ENCODE data around the gene CGB8.
A peak's percentile ranks its signal among the peaks of the same experiment; 100 is the strongest.

Gene CGB8

GRCh38 chr19:49004964-49005614 lies 43.8 kb downstream of the CGB8 start:
- POLR2A ChIA-PET: no interaction called here
- DNase-seq (ENCODE audit: extremely low spot score): no peak
- TF ChIP-seq ARNT (IDR thresholded peaks at IDR 0.05) (no peak), ZNF384 (IDR thresholded peaks at IDR 0.05) (no peak), HDGF (IDR thresholded peaks at IDR 0.05; ENCODE audit: borderline replicate concordance) (no peak), BHLHE40 (IDR thresholded peaks at IDR 0.05; ENCODE audit: borderline replicate concordance) (no peak), CTBP1 (IDR thresholded peaks at IDR 0.05; ENCODE audit: borderline replicate concordance) (no peak), ELF4 (IDR thresholded peaks at IDR 0.05) (no peak), L3MBTL2 (conservative IDR thresholded peaks at IDR 0.05) (no peak), FOXM1 (IDR thresholded peaks at IDR 0.05; ENCODE audit: borderline replicate concordance) (no peak), SUZ12 (IDR thresholded peaks at IDR 0.05) (no peak), PKNOX1 (IDR thresholded peaks at IDR 0.05) (no peak), FOXK2 (IDR thresholded peaks at IDR 0.05) (no peak)
- CTCF ChIA-PET: no interaction called here

- POLR2A ChIA-PET: no interaction called here
Measured at GRCh38 chr19:49004133-49004532, 44.8 kb downstream of the CGB8 start.

GRCh38 chr19:48999481-49000325 lies 49.2 kb downstream of the CGB8 start:
- POLR2A ChIA-PET: interaction anchor here (0.7 to 1.2 kb wide), 3 partner anchors 9 to 66 kb away, joined by 3 to 4 read pairs (median 3); no protein-coding TSS in a partner anchor

More at GRCh38 chr19:49004133-49004532, 44.8 kb downstream of the CGB8 start:
- TF ChIP-seq ZNF384 (IDR thresholded peaks at IDR 0.05) (no peak), SP1 (IDR thresholded peaks at IDR 0.05) (no peak), PKNOX1 (IDR thresholded peaks at IDR 0.05) (no peak), FOXK2 (IDR thresholded peaks at IDR 0.05) (no peak), ARNT (IDR thresholded peaks at IDR 0.05) (no peak), BHLHE40 (IDR thresholded peaks at IDR 0.05; ENCODE audit: borderline replicate concordance) (no peak), LEF1 (IDR thresholded peaks at IDR 0.05; ENCODE audit: borderline replicate concordance) (no peak), FOXM1 (IDR thresholded peaks at IDR 0.05; ENCODE audit: borderline replicate concordance) (no peak), TARDBP (IDR thresholded peaks at IDR 0.05) (no peak), NFRKB (IDR thresholded peaks at IDR 0.05) (no peak), FOXA1 (IDR thresholded peaks at IDR 0.05) (no peak), ELF4 (IDR thresholded peaks at IDR 0.05) (no peak), L3MBTL2 (conservative IDR thresholded peaks at IDR 0.05) (no peak), SUZ12 (IDR thresholded peaks at IDR 0.05) (no peak), CTBP1 (IDR thresholded peaks at IDR 0.05; ENCODE audit: borderline replicate concordance) (no peak), HDGF (IDR thresholded peaks at IDR 0.05; ENCODE audit: borderline replicate concordance) (no peak)
- CTCF ChIA-PET: no interaction called here
- no peak for DNase-seq (ENCODE audit: extremely low spot score)

GRCh38 chr19:48997972-48998371 lies 50.9 kb downstream of the CGB8 start:
- POLR2A ChIA-PET: interaction anchor here (1.0 to 1.3 kb wide), 2 partner anchors 71 to 76 kb away, joined by 3 read pairs; no protein-coding TSS in a partner anchor
- DNase-seq (ENCODE audit: extremely low spot score): peak; percentile 63
- TF ChIP-seq ELF4 (IDR thresholded peaks at IDR 0.05): no peak
- no peak for TF ChIP-seq FOXA1 (IDR thresholded peaks at IDR 0.05)
- TF ChIP-seq PKNOX1 (IDR thresholded peaks at IDR 0.05): no peak
- no peak for TF ChIP-seq LEF1 (IDR thresholded peaks at IDR 0.05; ENCODE audit: borderline replicate concordance)
- TF ChIP-seq ARNT (IDR thresholded peaks at IDR 0.05): no peak
- no peak for TF ChIP-seq SUZ12 (IDR thresholded peaks at IDR 0.05)
- TF ChIP-seq TARDBP (IDR thresholded peaks at IDR 0.05): no peak
- TF ChIP-seq FOXK2 (IDR thresholded peaks at IDR 0.05): no peak
- TF ChIP-seq NFRKB (IDR thresholded peaks at IDR 0.05): no peak
- TF ChIP-seq L3MBTL2 (conservative IDR thresholded peaks at IDR 0.05): no peak
- no peak for TF ChIP-seq BHLHE40 (IDR thresholded peaks at IDR 0.05; ENCODE audit: borderline replicate concordance)
- TF ChIP-seq FOXM1 (IDR thresholded peaks at IDR 0.05; ENCODE audit: borderline replicate concordance): no peak
- no peak for TF ChIP-seq HDGF (IDR thresholded peaks at IDR 0.05; ENCODE audit: borderline replicate concordance)
- no peak for TF ChIP-seq SP1 (IDR thresholded peaks at IDR 0.05)
- CTCF ChIA-PET: interaction anchor here (0.9 to 1.7 kb wide), 7 partner anchors 8 to 210 kb away, joined by 3 to 5 read pairs (median 4); no protein-coding TSS in a partner anchor

More at GRCh38 chr19:48999481-49000325, 49.2 kb downstream of the CGB8 start:
- TF ChIP-seq FOXA1 (IDR thresholded peaks at IDR 0.05) (no peak), FOXM1 (IDR thresholded peaks at IDR 0.05; ENCODE audit: borderline replicate concordance) (no peak), TARDBP (IDR thresholded peaks at IDR 0.05) (no peak), CTBP1 (IDR thresholded peaks at IDR 0.05; ENCODE audit: borderline replicate concordance) (no peak), ELF4 (IDR thresholded peaks at IDR 0.05) (no peak), SUZ12 (IDR thresholded peaks at IDR 0.05) (no peak), NFRKB (IDR thresholded peaks at IDR 0.05) (no peak), LEF1 (IDR thresholded peaks at IDR 0.05; ENCODE audit: borderline replicate concordance) (no peak), ARNT (IDR thresholded peaks at IDR 0.05) (no peak), HDGF (IDR thresholded peaks at IDR 0.05; ENCODE audit: borderline replicate concordance) (no peak), ZNF384 (IDR thresholded peaks at IDR 0.05) (no peak), L3MBTL2 (conservative IDR thresholded peaks at IDR 0.05) (no peak), PKNOX1 (IDR thresholded peaks at IDR 0.05) (no peak), SP1 (IDR thresholded peaks at IDR 0.05) (no peak), BHLHE40 (IDR thresholded peaks at IDR 0.05; ENCODE audit: borderline replicate concordance) (no peak), FOXK2 (IDR thresholded peaks at IDR 0.05) (no peak)
- DNase-seq (ENCODE audit: extremely low spot score): peak; percentile 72
- CTCF ChIA-PET: interaction anchor here (0.6 to 1.7 kb wide), 14 partner anchors 9 to 744 kb away, joined by 3 to 16 read pairs (median 4); a partner anchor contains a TSS

Measured in HEK293T (cell line).